Activated T-cell treated with anti-CD3 and anti-CD28 coated beads, Interleukin-2, amount 50 U/mL, for 72 hours (primary cell): ENCODE measurements around the gene FAM107B. TPM values are rescaled to one million over a fixed set of nuclear protein-coding genes. Genes with fewer than 3 reads are reported as not detected.
A peak's percentile ranks its signal among the peaks of the same experiment; 100 is the strongest.

ENCODE experiments used
- ATAC-seq, 2 donors: fragments of 150-1000 bp; cut with Tn5 transposase; replicated peaks in 1 of 2; 2 replicates each; pipeline ENCODE4 v1.10.0; 2021; ENCODE audit warnings: moderate library complexity in 2 of 2, mild to moderate bottlenecking in 1 of 2
- DNase-seq, 2 donors: peaks; one replicate each; pipeline ENCODE4 v3.0.0; 2021 to 2022; ENCODE audit warnings: mixed read lengths in 1 of 2
- H3K27ac Mint-ChIP-seq: one replicate; pipeline ENCODE4 v1.8.0; 2022; ENCODE audit warnings: mild to moderate bottlenecking, moderate library complexity, mixed read lengths
- H3K27me3 Mint-ChIP-seq: one replicate; pipeline ENCODE4 v1.8.0; 2022; ENCODE audit warnings: low read depth, mixed read lengths
- H3K36me3 Mint-ChIP-seq, 2 donors: one replicate each; pipeline ENCODE4 v1.8.0; 2022; ENCODE audit warnings: mixed read lengths in 2 of 2, mild to moderate bottlenecking in 1 of 2; ENCODE audit not compliant: insufficient read depth in 2 of 2
- H3K4me1 Mint-ChIP-seq: one replicate; pipeline ENCODE4 v1.8.0; 2022; ENCODE audit warnings: low read depth, mixed read lengths
- H3K4me3 Mint-ChIP-seq, 2 donors: one replicate each; pipeline ENCODE4 v1.8.0; 2022; ENCODE audit warnings: mild to moderate bottlenecking in 2 of 2, mixed read lengths in 2 of 2, moderate library complexity in 2 of 2
- H3K9me3 Mint-ChIP-seq, 2 donors: one replicate each; pipeline ENCODE4 v1.8.0; 2022; ENCODE audit warnings: mixed read lengths in 2 of 2
- total RNA-seq, 2 donors: library from RNA; stranded (reverse); gene quantifications; one replicate each; pipeline ENCODE4 v1.2.3, GENCODE V29; 2022

Gene FAM107B
- total RNA-seq, 2 donors from 2014 or later, result 163 to 180 TPM

- Mint-ChIP-seq H3K9me3 (peaks cover 2 to 12% of the 10 kb centered on the region in 2 donors), H3K4me3 (no peak overlapping the region), H3K27ac (peak overlapping the region; percentile 31), H3K36me3 (peaks cover 2 to 17% of the 10 kb centered on the region in 2 donors), H3K27me3 (no peaks in the 10 kb centered on the region), H3K4me1 (peaks cover 44% of the 10 kb centered on the region)
- no peak for ATAC-seq
- no peak for DNase-seq
Observed at GRCh38 chr10:14740684-14741247, 33.9 kb downstream of the FAM107B start.

- Mint-ChIP-seq H3K9me3 (peaks cover 0 to 2% of the 10 kb centered on the region in 2 donors), H3K4me3 (no peak overlapping the region), H3K27ac (no peak overlapping the region), H3K36me3 (peaks cover 0 to 2% of the 10 kb centered on the region in 2 donors), H3K4me1 (peaks cover 22% of the 10 kb centered on the region), H3K27me3 (no peaks in the 10 kb centered on the region)
- no peak for ATAC-seq
- no peak for DNase-seq
Observed at GRCh38 chr10:14737808-14738545, 36.7 kb downstream of the FAM107B start.

- Mint-ChIP-seq H3K27ac (no peak overlapping the region), H3K4me1 (peaks cover 12% of the 10 kb centered on the region), H3K9me3 (peaks cover 0 to 2% of the 10 kb centered on the region in 2 donors), H3K27me3 (no peaks in the 10 kb centered on the region), H3K36me3 (no peaks in the 10 kb centered on the region), H3K4me3 (no peak overlapping the region)
- ATAC-seq, result no peak
- no peak for DNase-seq
Observed at GRCh38 chr10:14736600-14737081, 38.1 kb downstream of the FAM107B start.

GRCh38 chr10:14736043-14736442 is 38.7 kb downstream of the FAM107B start:
- no peak overlapping the region for H3K27ac Mint-ChIP-seq
- DNase-seq (no peak), ATAC-seq (no peak)

GRCh38 chr10:14731875-14732512 is 42.7 kb downstream of the FAM107B start:
- H3K4me1 Mint-ChIP-seq, result peaks cover 5% of the 10 kb centered on the region
- H3K4me3 Mint-ChIP-seq, result no peak overlapping the region
- no peak for ATAC-seq
- no peak overlapping the region for H3K27ac Mint-ChIP-seq
- peaks cover 3 to 6% of the 10 kb centered on the region in 2 donors for H3K36me3 Mint-ChIP-seq
- H3K27me3 Mint-ChIP-seq, result no peaks in the 10 kb centered on the region
- peaks cover 2 to 4% of the 10 kb centered on the region in 2 donors for H3K9me3 Mint-ChIP-seq
- no peak for DNase-seq

More at GRCh38 chr10:14736043-14736442, 38.7 kb downstream of the FAM107B start:
- peaks cover 10% of the 10 kb centered on the region for H3K4me1 Mint-ChIP-seq
- peaks cover 0 to 2% of the 10 kb centered on the region in 2 donors for H3K9me3 Mint-ChIP-seq
- no peaks in the 10 kb centered on the region for H3K27me3 Mint-ChIP-seq
- no peaks in the 10 kb centered on the region for H3K36me3 Mint-ChIP-seq
- H3K4me3 Mint-ChIP-seq, result no peak overlapping the region

GRCh38 chr10:14728346-14728745 is 46.4 kb downstream of the FAM107B start:
- H3K4me1 Mint-ChIP-seq, result peaks cover 23% of the 10 kb centered on the region
- no peak overlapping the region for H3K4me3 Mint-ChIP-seq
- H3K9me3 Mint-ChIP-seq, result peaks cover 2 to 4% of the 10 kb centered on the region in 2 donors
- H3K27ac Mint-ChIP-seq, result no peak overlapping the region
- H3K36me3 Mint-ChIP-seq, result peaks cover 3 to 6% of the 10 kb centered on the region in 2 donors
- no peaks in the 10 kb centered on the region for H3K27me3 Mint-ChIP-seq
- no peak for DNase-seq
- ATAC-seq, result no peak

GRCh38 chr10:14727924-14728323 is 46.8 kb downstream of the FAM107B start:
- no peak overlapping the region for H3K4me3 Mint-ChIP-seq
- no peak for ATAC-seq

GRCh38 chr10:14727465-14727864 is 47.2 kb downstream of the FAM107B start:
- H3K27me3 Mint-ChIP-seq, result no peaks in the 10 kb centered on the region
- no peak overlapping the region for H3K27ac Mint-ChIP-seq
- ATAC-seq (no peak), DNase-seq (no peak)
- H3K4me3 Mint-ChIP-seq, result no peak overlapping the region
- peaks cover 31% of the 10 kb centered on the region for H3K4me1 Mint-ChIP-seq
- peaks cover 2 to 4% of the 10 kb centered on the region in 2 donors for H3K9me3 Mint-ChIP-seq
- peaks cover 3 to 6% of the 10 kb centered on the region in 2 donors for H3K36me3 Mint-ChIP-seq

More at GRCh38 chr10:14727924-14728323, 46.8 kb downstream of the FAM107B start:
- peaks cover 3 to 6% of the 10 kb centered on the region in 2 donors for H3K36me3 Mint-ChIP-seq
- H3K27me3 Mint-ChIP-seq, result no peaks in the 10 kb centered on the region
- peaks cover 27% of the 10 kb centered on the region for H3K4me1 Mint-ChIP-seq
- H3K27ac Mint-ChIP-seq, result peak overlapping the region; percentile 9
- DNase-seq, result no peak
- H3K9me3 Mint-ChIP-seq, result peaks cover 2 to 4% of the 10 kb centered on the region in 2 donors

- Mint-ChIP-seq H3K27me3 (no peaks in the 10 kb centered on the region), H3K36me3 (peaks cover 5 to 6% of the 10 kb centered on the region in 2 donors), H3K4me3 (no peak overlapping the region), H3K27ac (no peak overlapping the region), H3K4me1 (peaks cover 33% of the 10 kb centered on the region), H3K9me3 (peaks cover 1 to 2% of the 10 kb centered on the region in 2 donors)
- ATAC-seq (no peak), DNase-seq (no peak)
Observed at GRCh38 chr10:14724931-14725330, 49.8 kb downstream of the FAM107B start.

GRCh38 chr10:14723052-14723689 is 51.5 kb downstream of the FAM107B start:
- Mint-ChIP-seq H3K27ac (peak overlapping the region; percentile 71), H3K36me3 (peaks cover 5 to 6% of the 10 kb centered on the region in 2 donors), H3K9me3 (peaks cover 0 to 2% of the 10 kb centered on the region in 2 donors), H3K27me3 (no peaks in the 10 kb centered on the region), H3K4me3 (peak overlapping the region; percentile 10 to 32), H3K4me1 (peaks cover 33% of the 10 kb centered on the region)
- DNase-seq, result peak; percentile 22 to 24
- ATAC-seq, result peak; percentile 73 to 78

- Mint-ChIP-seq H3K4me1 (peaks cover 2% of the 10 kb centered on the region), H3K27ac (no peak overlapping the region), H3K4me3 (no peak overlapping the region), H3K9me3 (no peaks in the 10 kb centered on the region), H3K36me3 (peaks cover 0 to 3% of the 10 kb centered on the region in 2 donors), H3K27me3 (no peaks in the 10 kb centered on the region)
- DNase-seq (no peak), ATAC-seq (no peak)
Observed at GRCh38 chr10:14717552-14717951, 57.1 kb downstream of the FAM107B start.

GRCh38 chr10:14712991-14713424 is 61.7 kb downstream of the FAM107B start:
- Mint-ChIP-seq H3K27me3 (no peaks in the 10 kb centered on the region), H3K4me1 (no peaks in the 10 kb centered on the region), H3K9me3 (peaks cover 3 to 4% of the 10 kb centered on the region in 2 donors), H3K4me3 (no peak overlapping the region), H3K27ac (no peak overlapping the region), H3K36me3 (peaks cover 0 to 2% of the 10 kb centered on the region in 2 donors)
- ATAC-seq (no peak), DNase-seq (no peak)
